ENCODE data around the gene CCNC.

Gene CCNC

DNA sequence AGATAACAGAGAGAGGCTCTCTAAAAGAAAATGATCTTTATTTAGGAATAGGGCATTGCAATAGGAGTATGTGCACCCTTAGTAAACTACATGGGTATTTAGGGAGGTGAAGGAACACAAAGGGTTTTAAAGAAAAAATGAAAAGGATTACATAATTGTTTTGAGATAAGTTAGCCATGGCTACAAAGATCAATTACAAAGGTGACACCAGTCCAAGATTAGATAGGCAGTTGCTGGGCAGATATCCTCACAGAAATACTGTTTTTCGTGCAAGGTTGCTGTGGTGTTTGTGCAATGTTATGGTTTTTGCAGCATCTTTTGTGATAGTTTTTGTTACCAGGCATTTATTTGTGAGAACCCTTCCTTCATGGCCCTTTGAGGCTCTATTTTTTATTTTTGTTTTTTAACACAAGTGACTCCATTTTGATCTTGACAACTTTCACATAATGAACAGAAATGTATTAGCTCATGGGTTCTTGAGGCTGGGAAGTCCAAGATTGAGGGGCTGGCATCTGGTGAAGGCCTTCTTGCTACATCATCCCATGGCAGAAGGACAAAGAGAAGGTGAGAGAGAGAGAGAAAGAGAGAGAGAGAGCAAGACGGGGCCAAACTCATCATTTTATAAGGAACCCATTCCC lies 5.6 kb upstream of the CCNC start:
- Histone ChIP-seq H3K9me3 (ENCODE audit: insufficient read depth, low read depth, low read length) (no peaks in the 10 kb centered on the region), H3K4me3 (ENCODE audit: low read length, poor library complexity, severe bottlenecking) (no peak overlapping the region), H3K4me1 (ENCODE audit: insufficient read depth, low read length, poor library complexity, severe bottlenecking) (no peaks in the 10 kb centered on the region), H3K79me2 (ENCODE audit: insufficient read depth, low read length) (no peaks in the 10 kb centered on the region), H3K9ac (ENCODE audit: low read depth, low read length, poor library complexity, severe bottlenecking) (no peak overlapping the region), H4K20me1 (ENCODE audit: insufficient read depth, low read length, poor library complexity, severe bottlenecking) (no peaks in the 10 kb centered on the region), H3K27me3 (ENCODE audit: insufficient read depth, low read length, poor library complexity, severe bottlenecking) (no peaks in the 10 kb centered on the region), H3K4me2 (ENCODE audit: low read depth, low read length, poor library complexity, severe bottlenecking) (no peak overlapping the region), H3K9me2 (replicated peaks; ENCODE audit: low read depth, low read length) (no peaks in the 10 kb centered on the region), H3K36me3 (ENCODE audit: insufficient read depth, low read length) (no peaks in the 10 kb centered on the region), H3F3A (ENCODE audit: low read depth) (no peaks in the 10 kb centered on the region), H2AFZ (ENCODE audit: low read length) (no peak overlapping the region)
- TF ChIP-seq, protein P1, sequence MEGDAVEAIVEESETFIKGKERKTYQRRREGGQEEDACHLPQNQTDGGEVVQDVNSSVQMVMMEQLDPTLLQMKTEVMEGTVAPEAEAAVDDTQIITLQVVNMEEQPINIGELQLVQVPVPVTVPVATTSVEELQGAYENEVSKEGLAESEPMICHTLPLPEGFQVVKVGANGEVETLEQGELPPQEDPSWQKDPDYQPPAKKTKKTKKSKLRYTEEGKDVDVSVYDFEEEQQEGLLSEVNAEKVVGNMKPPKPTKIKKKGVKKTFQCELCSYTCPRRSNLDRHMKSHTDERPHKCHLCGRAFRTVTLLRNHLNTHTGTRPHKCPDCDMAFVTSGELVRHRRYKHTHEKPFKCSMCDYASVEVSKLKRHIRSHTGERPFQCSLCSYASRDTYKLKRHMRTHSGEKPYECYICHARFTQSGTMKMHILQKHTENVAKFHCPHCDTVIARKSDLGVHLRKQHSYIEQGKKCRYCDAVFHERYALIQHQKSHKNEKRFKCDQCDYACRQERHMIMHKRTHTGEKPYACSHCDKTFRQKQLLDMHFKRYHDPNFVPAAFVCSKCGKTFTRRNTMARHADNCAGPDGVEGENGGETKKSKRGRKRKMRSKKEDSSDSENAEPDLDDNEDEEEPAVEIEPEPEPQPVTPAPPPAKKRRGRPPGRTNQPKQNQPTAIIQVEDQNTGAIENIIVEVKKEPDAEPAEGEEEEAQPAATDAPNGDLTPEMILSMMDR (conservative IDR thresholded peaks at IDR 0.05; ENCODE audit: low read length): no peak
- no peak for TF ChIP-seq EZH2phosphoT487 (IDR thresholded peaks at IDR 0.05; ENCODE audit: borderline replicate concordance)

- no peak overlapping the region for H3K4me2 ChIP-seq (ENCODE audit: low read depth, low read length, poor library complexity, severe bottlenecking)
- no peaks in the 10 kb centered on the region for H3K36me3 ChIP-seq (ENCODE audit: insufficient read depth, low read length)
- no peak overlapping the region for H3K9ac ChIP-seq (ENCODE audit: low read depth, low read length, poor library complexity, severe bottlenecking)
- TF ChIP-seq EZH2phosphoT487 (IDR thresholded peaks at IDR 0.05; ENCODE audit: borderline replicate concordance): no peak
- TF ChIP-seq, protein P1 (conservative IDR thresholded peaks at IDR 0.05; ENCODE audit: low read length): no peak
- no peaks in the 10 kb centered on the region for H3K79me2 ChIP-seq (ENCODE audit: insufficient read depth, low read length)
- H3K27me3 ChIP-seq (ENCODE audit: insufficient read depth, low read length, poor library complexity, severe bottlenecking): no peaks in the 10 kb centered on the region
- no peaks in the 10 kb centered on the region for H3K9me2 ChIP-seq (replicated peaks; ENCODE audit: low read depth, low read length)
- H2AFZ ChIP-seq (ENCODE audit: low read length): no peak overlapping the region
- no peaks in the 10 kb centered on the region for H4K20me1 ChIP-seq (ENCODE audit: insufficient read depth, low read length, poor library complexity, severe bottlenecking)
- H3K9me3 ChIP-seq (ENCODE audit: insufficient read depth, low read depth, low read length): no peaks in the 10 kb centered on the region
- no peaks in the 10 kb centered on the region for H3F3A ChIP-seq (ENCODE audit: low read depth)
- H3K4me1 ChIP-seq (ENCODE audit: insufficient read depth, low read length, poor library complexity, severe bottlenecking): no peaks in the 10 kb centered on the region
- no peak overlapping the region for H3K4me3 ChIP-seq (ENCODE audit: low read length, poor library complexity, severe bottlenecking)
These were observed 5.3 kb downstream of the CCNC start for GRCh38 chr6:99563056-99563723.

GRCh38 chr6:99560668-99561067 lies 7.8 kb downstream of the CCNC start:
- Histone ChIP-seq H3K4me3 (ENCODE audit: low read length, poor library complexity, severe bottlenecking) (no peak overlapping the region), H3K4me2 (ENCODE audit: low read depth, low read length, poor library complexity, severe bottlenecking) (no peak overlapping the region), H3K27me3 (ENCODE audit: insufficient read depth, low read length, poor library complexity, severe bottlenecking) (no peaks in the 10 kb centered on the region), H4K20me1 (ENCODE audit: insufficient read depth, low read length, poor library complexity, severe bottlenecking) (no peaks in the 10 kb centered on the region), H3K79me2 (ENCODE audit: insufficient read depth, low read length) (no peaks in the 10 kb centered on the region), H3K9ac (ENCODE audit: low read depth, low read length, poor library complexity, severe bottlenecking) (no peak overlapping the region), H2AFZ (ENCODE audit: low read length) (no peak overlapping the region), H3F3A (ENCODE audit: low read depth) (no peaks in the 10 kb centered on the region), H3K36me3 (ENCODE audit: insufficient read depth, low read length) (no peaks in the 10 kb centered on the region), H3K9me3 (ENCODE audit: insufficient read depth, low read depth, low read length) (no peaks in the 10 kb centered on the region), H3K4me1 (ENCODE audit: insufficient read depth, low read length, poor library complexity, severe bottlenecking) (no peaks in the 10 kb centered on the region), H3K9me2 (replicated peaks; ENCODE audit: low read depth, low read length) (no peaks in the 10 kb centered on the region)
- TF ChIP-seq, protein P1 (conservative IDR thresholded peaks at IDR 0.05; ENCODE audit: low read length): no peak

Data from Loucy (cell line).